NCI-H1048 (cell line): ENCODE results near the gene MTG1.
"Not testable (repeated sequence)": the region's sequence is repeated elsewhere in the genome, so short reads cannot be mapped to it uniquely, and the experiment has no call there.

Experiments used
- DNase-seq: peaks from one replicate; lab custom pipeline; 2025; lab: John Stamatoyannopoulos, UW

MTG1 gene

GRCh38 chr10:133378251-133379096 lies 15.5 kb upstream of the MTG1 start:
- DNase-seq: no peak

GRCh38 chr10:133379152-133379800 lies 14.7 kb upstream of the MTG1 start, which contains the start of gene PAOX:
TSS of gene PAOX (plus strand) at chr10:133379262. CDS start at chr10:133379317, 55 bp downstream.
- no peak for DNase-seq

- DNase-seq: no peak
These were observed 13.9 kb upstream of the MTG1 start for GRCh38 chr10:133379801-133380666.

- DNase-seq: no peak
These were observed 12.9 kb upstream of the MTG1 start for GRCh38 chr10:133381036-133381435.

- DNase-seq: no peak
These were observed 10.4 kb upstream of the MTG1 start for GRCh38 chr10:133383551-133383950.

GRCh38 chr10:133384071-133384470 lies 9.9 kb upstream of the MTG1 start:
- DNase-seq: no peak

- DNase-seq: no peak
These were observed 8.7 kb upstream of the MTG1 start for GRCh38 chr10:133385214-133385613.

- not testable (repeated sequence) for DNase-seq
These were observed 7.0 kb upstream of the MTG1 start for GRCh38 chr10:133386951-133387350.

GRCh38 chr10:133388236-133388972 lies 5.6 kb upstream of the MTG1 start:
- DNase-seq: no peak

GRCh38 chr10:133388973-133389818 lies 4.8 kb upstream of the MTG1 start:
- DNase-seq: no peak

- no peak for DNase-seq
These were observed 3.2 kb upstream of the MTG1 start for GRCh38 chr10:133390597-133391248.

- DNase-seq: no peak
These were observed 2.7 kb upstream of the MTG1 start for GRCh38 chr10:133391249-133391635.

GRCh38 chr10:133391761-133392518 lies 2.0 kb upstream of the MTG1 start:
- no peak for DNase-seq

GRCh38 chr10:133393401-133394063 lies 425 bp upstream of the MTG1 start:
- DNase-seq: no peak

- no peak for DNase-seq
These were observed 854 bp downstream of the MTG1 start for GRCh38 chr10:133394801-133395221.

GRCh38 chr10:133396035-133396624 lies 2.2 kb downstream of the MTG1 start:
- no peak for DNase-seq

- no peak for DNase-seq
These were observed 4.0 kb downstream of the MTG1 start for GRCh38 chr10:133397938-133398337.

- DNase-seq: no peak
These were observed 5.2 kb downstream of the MTG1 start for GRCh38 chr10:133399123-133399601.
